NT2/D1 (cell line): Measurements from ENCODE around the gene PFKM.

Experiments
- YY1 ChIP-seq: IDR thresholded peaks from 2 replicates; pipeline ENCODE4 v1.6.1; 2011; ENCODE audit not compliant: insufficient read length, insufficient read depth
- ZNF274 ChIP-seq: IDR thresholded peaks from 2 replicates; pipeline ENCODE4 v1.6.1; 2011; ENCODE audit warnings: mild to moderate bottlenecking, low read depth, low read length

- no peak for TF ChIP-seq YY1
- no peak for TF ChIP-seq ZNF274
Observed at GRCh38 chr12:48191096-48191495, 71.9 kb downstream of the PFKM start.
